HepG2 (cell line): Measurements from ENCODE around the gene BLMH. TPM values are rescaled to one million over a fixed set of nuclear protein-coding genes. Genes with fewer than 3 reads are reported as not detected.

Source experiments
- AFF4 ChIP-seq: sonication (generic); formaldehyde crosslinking; IDR thresholded peaks from 2 replicates; pipeline ENCODE4 v1.4.0; 2020; ENCODE audit warnings: missing genetic modification reagents
- CHD4 ChIP-seq: fragments of 200-600 bp; sonication (generic); IDR thresholded peaks from 2 replicates; pipeline ENCODE4 v1.7.0; 2017; ENCODE audit warnings: mild to moderate bottlenecking, low read length, borderline replicate concordance
- FOXM1 ChIP-seq: sonication (generic); formaldehyde crosslinking; IDR thresholded peaks from 2 replicates; pipeline ENCODE4 v1.5.0; 2020; ENCODE audit warnings: missing genetic modification reagents
- HIVEP1 ChIP-seq: sonication (generic); formaldehyde crosslinking; IDR thresholded peaks from 2 replicates; pipeline ENCODE4 v1.4.0; 2020; ENCODE audit warnings: mild to moderate bottlenecking, missing genetic modification reagents
- MIER2 ChIP-seq: IDR thresholded peaks from 2 replicates; pipeline ENCODE4 v1.6.1; 2016; ENCODE audit warnings: missing biosample characterization, missing genetic modification reagents
- NCOA2 ChIP-seq: sonication (generic); formaldehyde crosslinking; IDR thresholded peaks from 2 replicates; pipeline ENCODE4 v1.8.0; 2022; ENCODE audit warnings: inconsistent platforms
- RFX5 ChIP-seq: IDR thresholded peaks from 2 replicates; pipeline ENCODE4 v1.6.1; 2011; ENCODE audit warnings: low read depth, low read length, improper control_type of control experiment
- ZNF598 ChIP-seq: sonication (generic); formaldehyde crosslinking; IDR thresholded peaks from 2 replicates; pipeline ENCODE4 v1.5.1; 2020; ENCODE audit warnings: mild to moderate bottlenecking, missing genetic modification reagents, borderline replicate concordance
- ZNF629 ChIP-seq: sonication (generic); formaldehyde crosslinking; conservative IDR thresholded peaks from 2 replicates; pipeline ENCODE4 v1.5.0; 2020; ENCODE audit warnings: missing genetic modification reagents
- ZNF678 ChIP-seq: sonication (generic); formaldehyde crosslinking; IDR thresholded peaks from 2 replicates; pipeline ENCODE4 v1.4.0; 2020; ENCODE audit warnings: mild to moderate bottlenecking, missing genetic modification reagents
- ZNF687 ChIP-seq: sonication (generic); formaldehyde crosslinking; IDR thresholded peaks from 2 replicates; pipeline ENCODE4 v1.5.1; 2020; ENCODE audit warnings: mild to moderate bottlenecking, missing genetic modification reagents, moderate library complexity
- ZXDC ChIP-seq: sonication (generic); formaldehyde crosslinking; IDR thresholded peaks from 2 replicates; pipeline ENCODE4 v1.5.0; 2020; ENCODE audit warnings: mild to moderate bottlenecking, missing genetic modification reagents
- polyA plus RNA-seq, 8 experiments: library from polyadenylated mRNA; depleted of rRNA in 3 of 8; stranded (reverse) in 7 of 8; unstranded in 1 of 8; fragments of >200 nt; fragmentation: Illumina TruSeq in 4 of 8; extraction: Trizol in 4 of 8; gene quantifications; 2 replicates each; pipeline versions ENCODE4 v1.2.1 to v1.2.3, GENCODE V29; 2011 to 2016; ENCODE audit warnings: low read depth in 4 of 8, missing spikeins in 1 of 8, mixed read lengths in 1 of 8; ENCODE audit not compliant: insufficient read depth in 1 of 8
- total RNA-seq, 5 experiments: library from RNA; depleted of rRNA; stranded (reverse); fragments of >200 nt; fragmentation: Illumina TruSeq; extraction: Trizol; gene quantifications; 2 replicates each; pipeline ENCODE4 v1.2.3, GENCODE V29; 2016; ENCODE audit warnings: low read depth in 1 of 5

The BLMH gene
- total and polyA plus RNA-seq, 2 of the 13 experiments (the other 11 are each of a cell fraction or from before 2014, with no cell fraction given), result 12.1 to 41.0 TPM

- TF ChIP-seq ZNF687 (no peak), FOXM1 (CRISPR knock-in tag) (no peak), CHD4 (peak; percentile 81; the same call in 1 of the 2 replicates), ZNF678 (no peak), AFF4 (CRISPR knock-in tag) (0 out of 2 replicates have a peak, but pooled peaks have one; percentile 44), ZXDC (CRISPR knock-in tag) (no peak), NCOA2 (peak; percentile 68), ZNF629 (CRISPR knock-in tag) (0 out of 2 replicates have a peak, but pooled peaks have one; percentile 15), MIER2 (CRISPR knock-in tag) (no peak), RFX5 (no peak), ZNF598 (CRISPR knock-in tag) (no peak), HIVEP1 (CRISPR knock-in tag) (no peak)
Measured at GRCh38 chr17:30336369-30337171, 44.8 kb upstream of the BLMH start (continued).
